Breast epithelium (tissue), 3 donors: ENCODE data around the gene ZBED4.
A peak's percentile ranks its signal among the peaks of the same experiment; 100 is the strongest.

Source experiments
- POLR2A ChIP-seq: fragments of 450-650 bp; IDR thresholded peaks from one replicate; pipeline ENCODE4 v1.6.1; 2016; ENCODE audit warnings: antibody characterized with exemption, mild to moderate bottlenecking, moderate library complexity
- POLR2AphosphoS5 ChIP-seq, 3 donors: sonication (generic); formaldehyde crosslinking; IDR thresholded peaks; one replicate each; pipeline ENCODE4 v1.6.1; 2017; ENCODE audit warnings: antibody characterized with exemption in 3 of 3
- TF ChIP-seq, protein P1 (sequence below), 3 donors: fragments of 450-650 bp; IDR thresholded peaks; one replicate each; pipeline ENCODE4 v1.5.1; 2016 to 2017; ENCODE audit warnings: antibody characterized with exemption in 3 of 3, mild to moderate bottlenecking in 3 of 3, moderate library complexity in 3 of 3

DNA sequence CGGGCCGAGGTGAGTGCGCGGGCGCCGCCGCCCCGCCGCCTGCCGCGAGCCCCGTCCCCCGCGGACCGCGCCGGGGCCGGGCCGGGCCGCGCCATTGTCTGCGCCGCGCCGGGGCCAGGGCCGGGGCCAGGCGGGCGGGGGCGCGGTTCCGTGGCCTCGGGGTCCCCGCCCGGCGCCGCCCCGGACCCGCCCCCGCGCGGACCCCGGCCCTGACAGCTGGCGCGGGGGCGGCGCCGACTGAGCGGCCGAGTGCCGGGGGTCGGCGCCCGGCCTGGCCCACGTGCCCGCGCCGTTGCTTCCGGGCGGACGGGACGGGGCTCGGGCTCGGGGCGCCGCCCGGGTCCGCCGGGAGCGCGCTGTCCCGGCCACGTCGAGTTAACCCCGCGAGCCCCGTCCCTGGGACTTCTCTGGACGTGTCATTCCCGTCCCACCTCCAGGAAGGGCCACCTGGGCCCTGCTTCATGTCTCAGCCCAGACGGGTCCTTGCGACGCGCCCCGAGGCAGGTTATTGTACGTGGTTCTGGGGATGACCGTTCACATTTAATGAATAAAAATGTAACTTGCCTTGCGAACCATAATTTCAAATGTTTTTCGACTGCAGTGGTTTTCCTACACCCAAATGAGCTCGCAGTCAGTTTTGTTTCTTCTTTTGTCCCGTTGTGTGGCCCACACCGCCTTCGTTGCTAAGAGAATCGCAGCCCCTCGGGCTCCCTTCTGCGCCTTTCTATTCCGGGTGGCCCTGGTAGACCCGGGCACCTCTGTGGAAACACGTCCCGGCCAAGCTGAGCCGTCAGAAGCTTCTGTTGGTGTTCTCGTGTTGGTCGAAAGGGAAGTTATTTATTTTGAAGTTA, 562 bp downstream of the ZBED4 start:
- TF ChIP-seq POLR2A = no peak
- TF ChIP-seq, protein P1, sequence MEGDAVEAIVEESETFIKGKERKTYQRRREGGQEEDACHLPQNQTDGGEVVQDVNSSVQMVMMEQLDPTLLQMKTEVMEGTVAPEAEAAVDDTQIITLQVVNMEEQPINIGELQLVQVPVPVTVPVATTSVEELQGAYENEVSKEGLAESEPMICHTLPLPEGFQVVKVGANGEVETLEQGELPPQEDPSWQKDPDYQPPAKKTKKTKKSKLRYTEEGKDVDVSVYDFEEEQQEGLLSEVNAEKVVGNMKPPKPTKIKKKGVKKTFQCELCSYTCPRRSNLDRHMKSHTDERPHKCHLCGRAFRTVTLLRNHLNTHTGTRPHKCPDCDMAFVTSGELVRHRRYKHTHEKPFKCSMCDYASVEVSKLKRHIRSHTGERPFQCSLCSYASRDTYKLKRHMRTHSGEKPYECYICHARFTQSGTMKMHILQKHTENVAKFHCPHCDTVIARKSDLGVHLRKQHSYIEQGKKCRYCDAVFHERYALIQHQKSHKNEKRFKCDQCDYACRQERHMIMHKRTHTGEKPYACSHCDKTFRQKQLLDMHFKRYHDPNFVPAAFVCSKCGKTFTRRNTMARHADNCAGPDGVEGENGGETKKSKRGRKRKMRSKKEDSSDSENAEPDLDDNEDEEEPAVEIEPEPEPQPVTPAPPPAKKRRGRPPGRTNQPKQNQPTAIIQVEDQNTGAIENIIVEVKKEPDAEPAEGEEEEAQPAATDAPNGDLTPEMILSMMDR (IDR thresholded peaks at IDR 0.05) = no peak
- peak in 2 of 3 donors; percentile 13 to 16 for TF ChIP-seq POLR2AphosphoS5 (IDR thresholded peaks at IDR 0.05)
